DND-41 (cell line): ENCODE data around the gene FGFR2.

ENCODE experiments used
- ATAC-seq: fragments of 200-7000 bp; cut with Tn5 transposase; 3 replicates; pipeline ENCODE4 v1.9.1; 2021; ENCODE audit warnings: low read depth; ENCODE audit not compliant: insufficient read depth
- DNase-seq: peaks from one replicate; pipeline ENCODE4 v3.0.0-alpha.2; 2020
- H2AFZ ChIP-seq: 2 replicates; pipeline ENCODE4 v1.6.0; 2012; ENCODE audit warnings: low read depth, low read length
- H3K27ac ChIP-seq: 2 replicates; pipeline ENCODE4 v1.5.1; 2012; ENCODE audit warnings: low read length, inconsistent platforms
- H3K27me3 ChIP-seq: fragments of 200-600 bp; sonication (generic); 2 replicates; pipeline ENCODE4 v1.6.0; 2012; ENCODE audit warnings: low read length, mild to moderate bottlenecking, inconsistent platforms; ENCODE audit not compliant: insufficient read depth, poor library complexity
- H3K36me3 ChIP-seq: 2 replicates; pipeline ENCODE4 v1.5.1; 2012; ENCODE audit warnings: low read length, inconsistent platforms; ENCODE audit not compliant: insufficient read depth
- H3K4me1 ChIP-seq: 2 replicates; pipeline ENCODE4 v1.5.1; 2012; ENCODE audit warnings: mild to moderate bottlenecking, low read length; ENCODE audit not compliant: insufficient read depth
- H3K4me2 ChIP-seq: 2 replicates; pipeline ENCODE4 v1.6.0; 2012; ENCODE audit warnings: mild to moderate bottlenecking, moderate library complexity, low read length, inconsistent platforms; ENCODE audit not compliant: insufficient read depth
- H3K4me3 ChIP-seq, 2 experiments: fragments of 200-600 bp in 1 of 2; shearing (Covaris generic) in 1 of 2; 2 replicates each; pipeline ENCODE4 v1.5.1; 2012 to 2016; ENCODE audit warnings: inconsistent platforms in 2 of 2, low read length in 2 of 2, mild to moderate bottlenecking in 2 of 2, low read depth in 1 of 2, moderate library complexity in 1 of 2
- H3K79me2 ChIP-seq: 2 replicates; pipeline ENCODE4 v1.6.0; 2012; ENCODE audit warnings: low read length, inconsistent platforms; ENCODE audit not compliant: insufficient read depth
- H3K9ac ChIP-seq: 2 replicates; pipeline ENCODE4 v1.6.0; 2012; ENCODE audit warnings: low read depth, mild to moderate bottlenecking, inconsistent platforms, low read length, moderate library complexity
- H3K9me3 ChIP-seq: 2 replicates; pipeline ENCODE4 v1.5.1; 2012; ENCODE audit warnings: low read length, moderate library complexity, mild to moderate bottlenecking, inconsistent platforms; ENCODE audit not compliant: insufficient read depth, severe bottlenecking
- H4K20me1 ChIP-seq: 2 replicates; pipeline ENCODE4 v1.6.0; 2012; ENCODE audit warnings: low read length; ENCODE audit not compliant: insufficient read depth
- EZH2 ChIP-seq: IDR thresholded peaks from 3 replicates; pipeline ENCODE4 v1.6.1; 2012; ENCODE audit warnings: borderline replicate concordance, low read depth, mild to moderate bottlenecking, moderate library complexity, low read length, inconsistent platforms; ENCODE audit not compliant: severe bottlenecking
- TF ChIP-seq, protein P1 (sequence below): IDR thresholded peaks from 2 replicates; pipeline ENCODE4 v1.5.1; 2012; ENCODE audit warnings: borderline replicate concordance, low read length, moderate library complexity, mild to moderate bottlenecking; ENCODE audit not compliant: poor library complexity, severe bottlenecking; ENCODE audit errors: extremely low read depth

Gene FGFR2

DNA sequence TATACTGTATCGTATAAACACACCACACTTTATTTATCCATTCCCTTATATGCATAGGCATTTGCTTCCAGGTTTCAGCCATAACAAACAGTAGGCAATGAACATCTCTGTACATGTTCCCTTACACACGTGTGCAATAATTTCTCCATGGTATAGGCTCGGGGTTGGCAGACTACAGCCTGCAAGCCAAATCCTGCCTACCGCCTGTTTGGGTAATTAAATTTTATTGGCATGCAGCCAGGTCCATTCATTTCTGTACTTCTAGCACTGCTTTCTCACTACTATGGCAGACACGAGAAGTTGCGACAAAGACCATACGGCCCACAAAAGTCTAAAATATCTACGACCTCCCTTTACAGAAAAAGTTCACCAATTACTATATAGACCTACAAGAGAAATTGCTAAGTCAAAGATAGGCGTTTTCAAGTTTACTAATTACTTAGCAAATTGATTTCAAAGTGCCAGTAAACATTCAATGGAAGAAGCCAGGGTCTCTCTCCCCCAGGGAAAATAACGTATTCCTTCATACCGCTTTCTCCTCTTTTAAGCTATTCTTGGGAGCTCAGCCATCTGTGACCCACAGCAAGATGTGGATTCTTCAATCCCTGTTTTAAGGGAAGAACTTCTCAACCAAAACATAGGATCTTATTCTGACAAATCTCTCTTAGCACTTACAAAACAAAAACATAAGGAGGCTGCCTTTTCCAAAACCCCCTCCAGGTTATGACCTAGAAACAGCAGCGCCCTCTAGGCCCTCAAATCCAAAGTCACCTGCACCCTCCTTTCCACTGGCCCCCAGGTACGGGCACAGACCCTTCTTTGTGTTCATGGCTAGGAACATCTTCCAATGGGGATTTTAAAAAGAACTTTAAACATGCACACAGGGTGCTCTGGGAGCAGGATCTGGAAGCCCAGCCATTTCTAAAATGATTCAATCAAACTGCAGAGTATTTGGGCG, 100.5 kb downstream of the FGFR2 start:
- TF ChIP-seq, protein P1, sequence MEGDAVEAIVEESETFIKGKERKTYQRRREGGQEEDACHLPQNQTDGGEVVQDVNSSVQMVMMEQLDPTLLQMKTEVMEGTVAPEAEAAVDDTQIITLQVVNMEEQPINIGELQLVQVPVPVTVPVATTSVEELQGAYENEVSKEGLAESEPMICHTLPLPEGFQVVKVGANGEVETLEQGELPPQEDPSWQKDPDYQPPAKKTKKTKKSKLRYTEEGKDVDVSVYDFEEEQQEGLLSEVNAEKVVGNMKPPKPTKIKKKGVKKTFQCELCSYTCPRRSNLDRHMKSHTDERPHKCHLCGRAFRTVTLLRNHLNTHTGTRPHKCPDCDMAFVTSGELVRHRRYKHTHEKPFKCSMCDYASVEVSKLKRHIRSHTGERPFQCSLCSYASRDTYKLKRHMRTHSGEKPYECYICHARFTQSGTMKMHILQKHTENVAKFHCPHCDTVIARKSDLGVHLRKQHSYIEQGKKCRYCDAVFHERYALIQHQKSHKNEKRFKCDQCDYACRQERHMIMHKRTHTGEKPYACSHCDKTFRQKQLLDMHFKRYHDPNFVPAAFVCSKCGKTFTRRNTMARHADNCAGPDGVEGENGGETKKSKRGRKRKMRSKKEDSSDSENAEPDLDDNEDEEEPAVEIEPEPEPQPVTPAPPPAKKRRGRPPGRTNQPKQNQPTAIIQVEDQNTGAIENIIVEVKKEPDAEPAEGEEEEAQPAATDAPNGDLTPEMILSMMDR = no peak
- no peak for TF ChIP-seq EZH2
- no peak for DNase-seq

DNA sequence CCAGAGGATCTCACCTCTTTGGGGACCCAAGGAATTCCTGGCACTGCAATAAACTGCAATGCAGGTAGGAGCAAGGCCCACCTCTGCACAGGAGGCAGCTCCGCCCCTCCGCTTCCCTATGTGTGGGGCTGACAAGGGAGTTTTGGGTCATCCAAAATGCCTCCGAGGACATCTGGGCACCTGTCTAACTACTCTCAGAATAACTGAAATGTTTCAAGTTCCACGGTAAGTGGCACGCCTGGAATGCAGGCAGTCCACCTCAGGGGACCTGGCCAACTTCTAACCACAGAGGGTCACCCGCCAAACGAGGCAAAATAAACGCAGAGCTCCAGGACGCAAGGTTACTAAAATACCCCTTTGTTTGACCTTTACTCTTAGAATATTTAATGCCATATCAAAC, 102.5 kb downstream of the FGFR2 start:
- ATAC-seq = no peak
- no peak for DNase-seq
- Histone ChIP-seq H3K36me3 (no peaks in the 10 kb centered on the region), H3K79me2 (no peaks in the 10 kb centered on the region), H4K20me1 (no peaks in the 10 kb centered on the region), H3K4me1 (no peaks in the 10 kb centered on the region), H3K9ac (no peak overlapping the region), H3K27ac (no peak overlapping the region), H3K27me3 (peaks cover under 1% of the 10 kb centered on the region), H3K4me3 (no peak overlapping the region), H2AFZ (no peak overlapping the region), H3K4me2 (no peak overlapping the region), H3K9me3 (no peaks in the 10 kb centered on the region)
- no peak for TF ChIP-seq EZH2
- TF ChIP-seq, protein P1 = no peak

More for the DNA sequence above, 100.5 kb downstream of the FGFR2 start:
- Histone ChIP-seq H3K27ac (no peak overlapping the region), H3K4me3 (no peak overlapping the region), H3K4me1 (no peaks in the 10 kb centered on the region), H2AFZ (no peak overlapping the region), H3K79me2 (no peaks in the 10 kb centered on the region), H3K36me3 (no peaks in the 10 kb centered on the region), H4K20me1 (no peaks in the 10 kb centered on the region), H3K4me2 (no peak overlapping the region), H3K27me3 (peaks cover 3% of the 10 kb centered on the region), H3K9me3 (no peaks in the 10 kb centered on the region), H3K9ac (no peak overlapping the region)
- ATAC-seq = no peak

GRCh38 chr10:121494296-121494695, 103.9 kb downstream of the FGFR2 start:
- Histone ChIP-seq H3K9ac (no peak overlapping the region), H3K4me3 (no peak overlapping the region), H3K79me2 (no peaks in the 10 kb centered on the region), H3K4me2 (no peak overlapping the region), H3K9me3 (no peaks in the 10 kb centered on the region), H3K36me3 (no peaks in the 10 kb centered on the region), H3K4me1 (no peaks in the 10 kb centered on the region), H3K27me3 (peaks cover 2% of the 10 kb centered on the region), H2AFZ (no peak overlapping the region), H3K27ac (no peak overlapping the region), H4K20me1 (no peaks in the 10 kb centered on the region)
- no peak for DNase-seq
- no peak for ATAC-seq
- TF ChIP-seq EZH2 = no peak
- TF ChIP-seq, protein P1 = no peak
